Endothelial cell of umbilical vein (primary cell): Measurements from ENCODE around the gene LAMC3. TPM values are rescaled to one million over a fixed set of nuclear protein-coding genes. Genes with fewer than 3 reads are reported as not detected.

Source experiments
- BruUV-seq: library from RNA; stranded (reverse); fragments of 400-500 nt; replicated peaks from 2 replicates; lab custom pipeline; 2021; lab: Mats Ljungman, UMichigan
- CTCF ChIA-PET: fragments of 300-600, 350-600 bp; sonication (Branson Sonifier 250); formaldehyde crosslinking; loops from one replicate; lab custom pipeline; 2021; ENCODE audit warnings: antibody characterized with exemption, inconsistent platforms; lab: Charles Lee
- POLR2A ChIA-PET: fragments of 300-600, 350-600 bp; sonication (Branson Sonifier 250); formaldehyde crosslinking; loops from one replicate; lab custom pipeline; 2021; ENCODE audit warnings: antibody characterized with exemption, inconsistent platforms; lab: Charles Lee
- DNase-seq: peaks from one replicate; pipeline ENCODE4 v3.0.0-alpha.2; 2011; ENCODE audit warnings: low read depth, low spot score
- FAIRE-seq: peaks from 2 replicates; lab custom pipeline; 2011; peaks lifted over from hg19 to GRCh38; lab: Jason Lieb, UNC
- H2AFZ ChIP-seq: 2 replicates; pipeline ENCODE4 v1.6.0; 2012; ENCODE audit warnings: low read depth, low read length, control low read depth, inconsistent platforms
- H3K27ac ChIP-seq: 2 replicates; pipeline ENCODE4 v1.5.1; 2011; ENCODE audit warnings: low read depth, mild to moderate bottlenecking, control low read depth, low read length, moderate library complexity; ENCODE audit not compliant: insufficient read depth
- H3K27me3 ChIP-seq, 2 experiments: 2 replicates each; pipeline versions ENCODE4 v1.6.0 to v1.6.1; 2011; ENCODE audit warnings: low read length in 2 of 2, mixed read lengths in 1 of 2; ENCODE audit not compliant: control insufficient read depth in 2 of 2, insufficient read depth in 2 of 2
- H3K36me3 ChIP-seq, 2 experiments: 2 replicates in 1 of 2; 3 replicates in 1 of 2; pipeline ENCODE4 v1.5.1; 2011; ENCODE audit warnings: low read length in 2 of 2, mild to moderate bottlenecking in 1 of 2, moderate library complexity in 1 of 2; ENCODE audit not compliant: control insufficient read depth in 2 of 2, insufficient read depth in 2 of 2; ENCODE audit errors: extremely low read depth in 1 of 2
- H3K4me1 ChIP-seq: 3 replicates; pipeline ENCODE4 v1.5.1; 2011; ENCODE audit warnings: mild to moderate bottlenecking, low read length; ENCODE audit not compliant: control insufficient read depth, insufficient read depth; ENCODE audit errors: extremely low read depth
- H3K4me2 ChIP-seq: 2 replicates; pipeline ENCODE4 v1.6.1; 2011; ENCODE audit warnings: low read length, control low read depth, mixed read lengths; ENCODE audit not compliant: insufficient read depth
- H3K4me3 ChIP-seq, 3 experiments: fragments of 200-600 bp in 1 of 3; sonication (generic), shearing (Covaris generic) in 1 of 3; replicated peaks in 1 of 3; 2 replicates each; pipeline ENCODE4 v1.5.1; 2011 to 2016; ENCODE audit warnings: control low read depth in 3 of 3, low read length in 3 of 3, mild to moderate bottlenecking in 2 of 3, inconsistent platforms in 1 of 3, low read depth in 1 of 3, moderate library complexity in 1 of 3; ENCODE audit not compliant: insufficient read depth in 1 of 3
- H3K79me2 ChIP-seq: 2 replicates; pipeline ENCODE4 v1.6.0; 2012; ENCODE audit warnings: low read length, inconsistent platforms; ENCODE audit not compliant: control insufficient read depth, insufficient read depth
- H3K9ac ChIP-seq: replicated peaks from 2 replicates; pipeline ENCODE3; 2011; ENCODE audit warnings: low read length, control low read depth; ENCODE audit not compliant: insufficient read depth; ENCODE audit errors: extremely low read depth
- H3K9me1 ChIP-seq: replicated peaks from 3 replicates; pipeline ENCODE4 v1.6.0; 2011; ENCODE audit warnings: mild to moderate bottlenecking, low read length; ENCODE audit not compliant: control insufficient read depth, insufficient read depth; ENCODE audit errors: extremely low read depth
- H3K9me3 ChIP-seq: replicated peaks from 2 replicates; pipeline ENCODE4 v1.5.1; 2012; ENCODE audit warnings: low read length, inconsistent platforms; ENCODE audit not compliant: control insufficient read depth, insufficient read depth
- H4K20me1 ChIP-seq: replicated peaks from 2 replicates; pipeline ENCODE3; 2011; ENCODE audit warnings: mild to moderate bottlenecking, low read length; ENCODE audit not compliant: control insufficient read depth, insufficient read depth; ENCODE audit errors: extremely low read depth
- EZH2 ChIP-seq: IDR thresholded peaks from 2 replicates; pipeline ENCODE4 v1.6.1; 2012; ENCODE audit warnings: borderline replicate concordance, low read depth, mild to moderate bottlenecking, moderate library complexity, low read length, inconsistent platforms; ENCODE audit not compliant: severe bottlenecking
- FOS ChIP-seq: IDR thresholded peaks from 2 replicates; pipeline ENCODE4 v1.6.1; 2011; ENCODE audit warnings: mild to moderate bottlenecking, low read length, moderate library complexity, borderline replicate concordance; ENCODE audit not compliant: insufficient read depth
- GATA2 ChIP-seq: IDR thresholded peaks from 2 replicates; pipeline ENCODE4 v1.7.0; 2011; ENCODE audit warnings: low read depth, mild to moderate bottlenecking, moderate library complexity, mixed read lengths, low read length; ENCODE audit not compliant: insufficient read length, insufficient read depth
- JUN ChIP-seq: IDR thresholded peaks from 2 replicates; pipeline ENCODE4 v1.6.1; 2011; ENCODE audit warnings: borderline replicate concordance, low read depth; ENCODE audit not compliant: insufficient read length, insufficient read depth
- MYC ChIP-seq: IDR thresholded peaks from one replicate; pipeline ENCODE4 v1.6.1; 2011; ENCODE audit warnings: mild to moderate bottlenecking, low read depth, low read length
- POLR2A ChIP-seq: IDR thresholded peaks from 2 replicates; pipeline ENCODE4 v1.6.1; 2012; ENCODE audit warnings: low read depth, mild to moderate bottlenecking, control low read depth, low read length
- POLR2AphosphoS5 ChIP-seq: IDR thresholded peaks from 2 replicates; pipeline ENCODE4 v1.6.1; 2012; ENCODE audit warnings: low read depth, mild to moderate bottlenecking, control low read depth, low read length, moderate library complexity; ENCODE audit not compliant: insufficient read depth
- dilution Hi-C: fragments of 300-500 bp; cut with MboI; formaldehyde crosslinking; loops from one replicate; pipeline ENCODE4 v1.15.0; 2019; ENCODE audit warnings: low sequenced_read_pairs; ENCODE audit not compliant: extremely low pct_ligation_motif_present
- intact Hi-C: fragments of 100-400 bp; cut with micrococcal nuclease; formaldehyde crosslinking; loops from one replicate; pipeline ENCODE4 v1.10.0; 2022
- polyA plus RNA-seq, 4 experiments: library from polyadenylated mRNA; depleted of rRNA in 3 of 4; stranded (reverse) in 3 of 4; unstranded in 1 of 4; fragments of >200 nt; gene quantifications; 2 replicates each; pipeline versions ENCODE4 v1.2.1 to v1.2.3, GENCODE V29; 2011 to 2012; ENCODE audit warnings: missing spikeins in 1 of 4
- total RNA-seq: library from RNA; stranded (reverse); gene quantifications from 2 replicates; pipeline ENCODE4 v1.2.3, GENCODE V29; 2021
- TF ChIP-seq, protein P1 (sequence below): IDR thresholded peaks from 2 replicates; pipeline ENCODE4 v1.6.1; 2011; ENCODE audit not compliant: insufficient read depth, insufficient read length
- TF ChIP-seq, protein P2 (sequence below), 2 donors: IDR thresholded peaks; 1 replicate in 1 of 2; 2 replicates in 1 of 2; pipeline ENCODE4 v1.5.1; 2011; ENCODE audit warnings: low read length in 2 of 2, mild to moderate bottlenecking in 2 of 2, moderate library complexity in 2 of 2, control low read depth in 1 of 2, inconsistent platforms in 1 of 2, low read depth in 1 of 2; ENCODE audit not compliant: insufficient read depth in 1 of 2; ENCODE audit errors: extremely low read depth in 1 of 2

Gene LAMC3
- total and polyA plus RNA-seq, 2 donors (not counting 3 experiments of a cell fraction or from before 2014, with no cell fraction given): 0.18 to 0.38 TPM

DNA sequence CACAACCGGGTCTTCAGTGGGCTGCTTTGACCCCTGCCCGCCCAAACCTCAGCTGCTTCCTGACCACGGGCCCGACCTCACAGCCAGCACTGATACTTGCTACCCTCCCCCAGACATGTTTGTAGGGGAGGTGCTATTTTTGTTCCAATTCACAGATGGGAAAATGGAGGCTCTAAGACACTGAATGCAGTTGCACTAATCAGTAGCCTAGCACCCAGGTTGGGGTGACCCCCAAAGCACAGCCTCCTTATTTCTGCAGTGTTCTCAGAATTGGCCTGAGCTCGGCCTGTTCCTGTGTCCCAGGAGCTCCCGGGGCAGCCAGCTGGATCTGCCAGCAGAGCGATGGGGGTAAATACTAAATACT is 22.6 kb downstream of the LAMC3 start:
- no peak overlapping the region for H3K4me2 ChIP-seq
- no peaks in the 10 kb centered on the region for H4K20me1 ChIP-seq
- H3K36me3 ChIP-seq: no peaks in the 10 kb centered on the region
- no peaks in the 10 kb centered on the region for H3K4me1 ChIP-seq
- H3K79me2 ChIP-seq: no peaks in the 10 kb centered on the region
- H2AFZ ChIP-seq: no peak overlapping the region
- CTCF ChIA-PET: interaction anchor here (0.8 to 3.5 kb wide), 8 partner anchors 10 to 138 kb away, joined by 3 to 26 read pairs (median 4); no protein-coding TSS in a partner anchor
- BruUV-seq: no TSS peak
- no peak overlapping the region for H3K9ac ChIP-seq
- FAIRE-seq (no peak), DNase-seq (no peak)
- dilution Hi-C loops: no loop called here
- TF ChIP-seq FOS: no peak
- no peak for TF ChIP-seq POLR2A
- TF ChIP-seq MYC: no peak
- TF ChIP-seq EZH2: no peak
- TF ChIP-seq, protein P1, sequence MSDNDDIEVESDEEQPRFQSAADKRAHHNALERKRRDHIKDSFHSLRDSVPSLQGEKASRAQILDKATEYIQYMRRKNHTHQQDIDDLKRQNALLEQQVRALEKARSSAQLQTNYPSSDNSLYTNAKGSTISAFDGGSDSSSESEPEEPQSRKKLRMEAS: no peak
- TF ChIP-seq, protein P2, sequence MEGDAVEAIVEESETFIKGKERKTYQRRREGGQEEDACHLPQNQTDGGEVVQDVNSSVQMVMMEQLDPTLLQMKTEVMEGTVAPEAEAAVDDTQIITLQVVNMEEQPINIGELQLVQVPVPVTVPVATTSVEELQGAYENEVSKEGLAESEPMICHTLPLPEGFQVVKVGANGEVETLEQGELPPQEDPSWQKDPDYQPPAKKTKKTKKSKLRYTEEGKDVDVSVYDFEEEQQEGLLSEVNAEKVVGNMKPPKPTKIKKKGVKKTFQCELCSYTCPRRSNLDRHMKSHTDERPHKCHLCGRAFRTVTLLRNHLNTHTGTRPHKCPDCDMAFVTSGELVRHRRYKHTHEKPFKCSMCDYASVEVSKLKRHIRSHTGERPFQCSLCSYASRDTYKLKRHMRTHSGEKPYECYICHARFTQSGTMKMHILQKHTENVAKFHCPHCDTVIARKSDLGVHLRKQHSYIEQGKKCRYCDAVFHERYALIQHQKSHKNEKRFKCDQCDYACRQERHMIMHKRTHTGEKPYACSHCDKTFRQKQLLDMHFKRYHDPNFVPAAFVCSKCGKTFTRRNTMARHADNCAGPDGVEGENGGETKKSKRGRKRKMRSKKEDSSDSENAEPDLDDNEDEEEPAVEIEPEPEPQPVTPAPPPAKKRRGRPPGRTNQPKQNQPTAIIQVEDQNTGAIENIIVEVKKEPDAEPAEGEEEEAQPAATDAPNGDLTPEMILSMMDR (IDR thresholded peaks at IDR 0.05; ENCODE audit: extremely low read depth in 1 of 2, insufficient read depth in 1 of 2, low read depth in 1 of 2, low read length in 2 of 2): no peak
- no peak for TF ChIP-seq GATA2
- TF ChIP-seq JUN: no peak
- TF ChIP-seq POLR2AphosphoS5: no peak
- H3K9me1 ChIP-seq: no peaks in the 10 kb centered on the region
- POLR2A ChIA-PET: no interaction called here
- no peak overlapping the region for H3K27ac ChIP-seq
- H3K9me3 ChIP-seq: no peaks in the 10 kb centered on the region
- no peaks in the 10 kb centered on the region for H3K27me3 ChIP-seq
- no peak overlapping the region for H3K4me3 ChIP-seq
- intact Hi-C loops: no loop called here
